Epithelial cell of prostate (primary cell): ENCODE results near the gene ZNF518A.

Experiments used
- DNase-seq: peaks from one replicate; pipeline ENCODE4 v3.0.0-alpha.2; 2011; ENCODE audit warnings: low read depth, low spot score
- H3K27ac ChIP-seq: fragments of 450-650 bp; 2 replicates; pipeline ENCODE4 v1.5.1; 2017; ENCODE audit warnings: mild to moderate bottlenecking

ZNF518A gene, protein sequence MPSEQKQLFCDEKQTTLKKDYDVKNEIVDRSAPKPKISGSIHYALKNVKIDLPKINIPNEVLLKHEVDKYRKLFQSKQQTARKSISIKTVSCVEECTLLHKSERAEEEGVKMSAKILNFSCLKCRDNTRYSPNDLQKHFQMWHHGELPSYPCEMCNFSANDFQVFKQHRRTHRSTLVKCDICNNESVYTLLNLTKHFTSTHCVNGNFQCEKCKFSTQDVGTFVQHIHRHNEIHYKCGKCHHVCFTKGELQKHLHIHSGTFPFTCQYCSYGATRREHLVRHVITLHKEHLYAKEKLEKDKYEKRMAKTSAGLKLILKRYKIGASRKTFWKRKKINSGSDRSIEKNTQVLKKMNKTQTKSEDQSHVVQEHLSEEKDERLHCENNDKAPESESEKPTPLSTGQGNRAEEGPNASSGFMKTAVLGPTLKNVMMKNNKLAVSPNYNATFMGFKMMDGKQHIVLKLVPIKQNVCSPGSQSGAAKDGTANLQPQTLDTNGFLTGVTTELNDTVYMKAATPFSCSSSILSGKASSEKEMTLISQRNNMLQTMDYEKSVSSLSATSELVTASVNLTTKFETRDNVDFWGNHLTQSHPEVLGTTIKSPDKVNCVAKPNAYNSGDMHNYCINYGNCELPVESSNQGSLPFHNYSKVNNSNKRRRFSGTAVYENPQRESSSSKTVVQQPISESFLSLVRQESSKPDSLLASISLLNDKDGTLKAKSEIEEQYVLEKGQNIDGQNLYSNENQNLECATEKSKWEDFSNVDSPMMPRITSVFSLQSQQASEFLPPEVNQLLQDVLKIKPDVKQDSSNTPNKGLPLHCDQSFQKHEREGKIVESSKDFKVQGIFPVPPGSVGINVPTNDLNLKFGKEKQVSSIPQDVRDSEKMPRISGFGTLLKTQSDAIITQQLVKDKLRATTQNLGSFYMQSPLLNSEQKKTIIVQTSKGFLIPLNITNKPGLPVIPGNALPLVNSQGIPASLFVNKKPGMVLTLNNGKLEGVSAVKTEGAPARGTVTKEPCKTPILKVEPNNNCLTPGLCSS (N-terminal part only)

DNA sequence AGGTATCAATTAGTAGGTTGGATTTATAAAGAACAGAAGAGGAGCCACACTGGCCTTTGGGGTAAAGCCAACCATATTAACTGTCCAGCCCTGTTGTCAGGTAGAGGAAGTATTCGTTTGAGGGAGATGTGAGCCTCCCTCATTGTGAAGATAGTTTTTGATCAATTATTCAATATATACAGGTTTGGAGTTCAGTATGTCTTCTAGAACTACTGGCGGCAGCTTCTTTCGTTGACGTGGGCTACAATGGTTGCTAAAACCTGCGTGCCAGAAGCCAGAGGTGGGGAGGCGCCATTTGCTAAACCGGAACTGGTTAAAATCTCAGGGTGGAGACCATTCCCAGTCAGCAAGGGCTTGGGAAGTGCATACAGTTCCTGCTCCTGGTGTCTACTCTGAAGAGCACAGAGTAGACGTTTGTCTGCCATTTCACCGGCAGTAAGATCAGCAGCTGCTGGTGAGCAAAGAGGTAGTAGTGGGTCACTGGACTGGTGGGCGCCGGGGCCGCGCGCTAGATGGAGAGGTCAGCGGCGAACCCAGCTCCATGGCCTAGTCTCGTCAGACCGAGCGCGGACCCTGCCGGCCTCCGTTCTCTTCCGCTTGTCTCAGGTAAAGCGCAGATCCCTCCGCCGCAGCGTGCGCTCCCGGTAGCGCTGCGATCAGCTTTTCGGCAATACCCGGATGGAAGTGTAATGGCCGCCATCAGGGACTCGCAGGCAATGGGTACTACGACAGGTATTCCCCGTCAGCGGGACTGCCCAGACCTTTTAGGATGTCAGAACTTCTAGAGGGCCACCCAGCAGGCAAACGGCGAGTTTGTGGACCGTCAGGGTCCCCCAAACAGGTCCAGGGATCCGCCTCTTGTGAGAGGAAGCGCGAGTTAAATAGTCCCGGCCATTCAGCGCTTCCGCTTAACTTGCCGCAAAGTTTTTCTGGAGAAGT is at the start of gene ZNF518A:
ZNF518A (plus strand) TSS at position 911 of the 939 bp plus-strand sequence. CDS start 26,026 bp downstream, outside the sequence.
- peak within 1 kb of the TSS; percentile 98 for H3K27ac ChIP-seq
- DNase-seq: peak; percentile 98

- no peak for DNase-seq
- H3K27ac ChIP-seq: no peak overlapping the region
These were observed 47.9 kb upstream of the ZNF518A start for GRCh38 chr10:96082153-96082552.

GRCh38 chr10:96082748-96083147 is 47.3 kb upstream of the ZNF518A start:
- no peak overlapping the region for H3K27ac ChIP-seq
- no peak for DNase-seq

- H3K27ac ChIP-seq: peak overlapping the region; percentile 88
- no peak for DNase-seq
These were observed 41.0 kb upstream of the ZNF518A start for GRCh38 chr10:96089116-96089515.

- peak; percentile 87 for DNase-seq
- H3K27ac ChIP-seq: peak overlapping the region; percentile 88
These were observed 40.2 kb upstream of the ZNF518A start for GRCh38 chr10:96089670-96090462.

- H3K27ac ChIP-seq: peak overlapping the region; percentile 88
- DNase-seq: no peak
These were observed 39.7 kb upstream of the ZNF518A start for GRCh38 chr10:96090463-96090800.

DNA sequence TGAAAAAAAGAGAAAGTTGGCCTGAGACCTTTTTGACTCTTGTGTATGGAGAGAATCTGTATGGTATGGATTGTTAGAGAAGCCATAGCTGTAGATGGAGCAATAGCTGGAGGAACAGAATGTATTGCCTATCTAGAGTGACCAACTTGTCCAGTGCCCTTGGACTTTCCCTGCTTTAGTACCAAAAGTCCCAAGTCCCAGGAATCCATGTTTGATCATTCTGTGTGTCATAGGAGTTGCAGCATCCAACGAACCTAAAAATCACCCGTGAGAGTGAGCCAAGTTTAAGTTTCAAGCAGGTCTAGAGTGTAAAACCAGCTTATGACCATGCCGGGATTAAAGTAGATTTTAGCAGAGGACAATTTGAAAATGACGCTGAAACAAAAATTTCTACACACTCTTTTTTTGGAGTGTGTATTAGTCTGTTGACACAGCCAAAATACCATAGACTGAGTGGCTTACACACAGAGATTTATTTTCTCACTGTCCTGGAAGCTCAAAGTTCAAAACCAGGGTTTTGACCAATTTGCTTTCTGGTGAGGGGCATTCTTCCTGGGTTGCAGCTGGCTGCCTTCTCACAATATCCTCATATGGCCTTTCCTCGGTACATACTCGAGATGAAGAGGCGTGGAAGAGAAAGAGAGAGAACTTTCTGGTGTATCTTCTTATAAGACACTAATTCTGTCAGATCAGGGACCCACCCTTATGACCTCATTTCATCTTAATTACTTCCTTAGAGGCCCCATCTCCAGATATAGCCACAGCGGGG is 36.9 kb upstream of the ZNF518A start:
- DNase-seq: no peak
- H3K27ac ChIP-seq: no peak overlapping the region

GRCh38 chr10:96093948-96094347 is 36.1 kb upstream of the ZNF518A start:
- no peak overlapping the region for H3K27ac ChIP-seq
- DNase-seq: no peak

GRCh38 chr10:96096958-96097357 is 33.1 kb upstream of the ZNF518A start:
- no peak for DNase-seq
- no peak overlapping the region for H3K27ac ChIP-seq

- no peak for DNase-seq
These were observed 32.2 kb upstream of the ZNF518A start for GRCh38 chr10:96097865-96098264.

DNA sequence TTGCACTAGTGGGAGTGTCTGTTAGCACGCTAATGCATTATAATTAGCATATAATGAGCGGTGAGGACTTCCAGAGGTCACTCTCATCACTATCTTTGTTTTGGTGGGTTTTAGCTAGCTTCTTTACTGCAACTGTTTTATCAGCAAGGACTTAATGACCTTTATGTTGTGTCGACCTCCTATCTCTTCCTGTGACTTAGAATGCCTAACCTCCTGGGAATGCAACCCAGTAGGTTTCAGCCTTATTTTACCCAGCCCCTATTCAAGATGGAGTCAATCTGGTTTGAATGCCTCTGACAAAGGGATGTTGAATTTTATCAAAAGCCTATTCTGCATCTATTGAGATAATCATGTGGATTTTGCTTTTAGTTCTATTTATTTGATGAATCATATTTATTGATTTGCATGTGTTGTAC is 22.5 kb upstream of the ZNF518A start:
- H3K27ac ChIP-seq: no peak overlapping the region
- no peak for DNase-seq

More at GRCh38 chr10:96097865-96098264, 32.2 kb upstream of the ZNF518A start:
- H3K27ac ChIP-seq: no peak overlapping the region

DNA sequence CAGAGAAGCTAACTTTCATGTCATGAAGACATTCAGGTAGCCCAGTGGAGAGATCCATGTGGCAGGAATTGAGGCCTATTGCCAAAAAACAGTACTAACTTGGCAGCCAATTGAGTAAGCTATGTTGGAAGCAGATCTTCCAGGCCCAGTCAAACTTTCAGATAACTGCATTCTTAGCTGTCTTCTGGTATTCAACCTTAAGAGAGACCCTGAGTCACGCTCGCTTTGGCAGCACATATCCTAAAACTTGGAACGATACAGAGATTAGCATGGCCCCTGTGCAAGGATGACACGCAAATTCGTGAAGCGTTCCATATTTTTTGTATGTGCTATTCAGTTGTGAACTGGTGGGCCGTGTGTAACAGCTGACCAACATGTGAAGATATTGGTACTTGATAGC is 17.6 kb upstream of the ZNF518A start:
- H3K27ac ChIP-seq: no peak overlapping the region
- DNase-seq: no peak

DNA sequence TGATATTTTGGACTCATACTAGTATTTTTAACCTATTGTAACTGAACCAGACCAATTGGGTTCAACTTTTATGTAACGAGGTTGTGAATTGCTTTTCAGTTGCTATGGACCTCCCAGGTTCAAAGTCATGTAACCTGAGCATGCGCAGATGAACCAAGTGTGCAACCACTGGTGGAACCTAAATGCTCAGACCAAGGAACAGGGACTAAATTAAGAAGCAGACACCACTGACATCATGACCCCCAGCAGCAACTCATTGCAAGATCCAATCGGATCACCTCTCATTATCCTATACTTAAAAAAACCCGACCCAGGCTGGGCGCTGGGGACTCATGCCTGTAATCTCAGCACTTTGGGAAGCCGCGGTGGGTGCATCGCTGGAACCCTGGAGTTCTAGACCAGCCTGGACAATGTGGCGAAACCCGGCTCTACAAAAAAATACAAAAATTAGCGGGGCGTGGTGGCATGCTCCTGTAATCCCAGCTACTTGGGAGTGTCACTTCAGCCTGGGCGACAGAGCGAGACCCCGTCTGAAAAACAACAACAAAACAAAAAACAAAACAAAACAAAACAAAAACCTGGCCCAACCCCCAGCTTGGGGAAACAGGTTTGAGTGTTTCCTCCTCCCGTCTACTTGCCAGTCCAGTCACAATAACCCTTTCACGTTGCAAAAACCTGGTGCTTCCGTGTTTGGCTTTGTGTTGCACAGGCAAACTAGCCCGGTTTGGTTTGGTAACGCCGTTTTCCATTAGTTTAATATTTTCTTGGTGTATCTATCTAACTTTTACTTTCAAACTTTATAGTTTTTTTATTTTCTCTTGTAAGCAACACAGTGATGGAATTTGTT is 11.3 kb upstream of the ZNF518A start:
- DNase-seq: no peak
- H3K27ac ChIP-seq: no peak overlapping the region

DNA sequence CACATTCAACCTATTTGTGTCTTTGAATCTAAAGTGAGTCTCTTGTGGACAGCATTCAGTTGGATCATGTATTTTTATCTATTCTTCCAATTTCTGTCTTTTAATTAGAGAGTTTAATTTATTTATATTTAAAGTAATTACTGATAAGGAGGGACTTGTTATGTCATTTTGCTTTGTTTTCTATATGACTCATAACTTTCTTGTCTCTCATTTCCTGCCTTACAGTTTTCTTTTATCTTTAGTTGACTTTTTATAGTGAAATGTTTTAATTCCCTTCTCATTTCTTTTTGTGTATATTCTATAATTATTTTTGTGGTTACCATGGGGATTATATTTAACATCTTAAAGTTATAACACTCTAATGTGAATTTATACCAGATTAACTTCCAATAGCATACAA is 7.3 kb upstream of the ZNF518A start:
- no peak for DNase-seq
- H3K27ac ChIP-seq: no peak overlapping the region

DNA sequence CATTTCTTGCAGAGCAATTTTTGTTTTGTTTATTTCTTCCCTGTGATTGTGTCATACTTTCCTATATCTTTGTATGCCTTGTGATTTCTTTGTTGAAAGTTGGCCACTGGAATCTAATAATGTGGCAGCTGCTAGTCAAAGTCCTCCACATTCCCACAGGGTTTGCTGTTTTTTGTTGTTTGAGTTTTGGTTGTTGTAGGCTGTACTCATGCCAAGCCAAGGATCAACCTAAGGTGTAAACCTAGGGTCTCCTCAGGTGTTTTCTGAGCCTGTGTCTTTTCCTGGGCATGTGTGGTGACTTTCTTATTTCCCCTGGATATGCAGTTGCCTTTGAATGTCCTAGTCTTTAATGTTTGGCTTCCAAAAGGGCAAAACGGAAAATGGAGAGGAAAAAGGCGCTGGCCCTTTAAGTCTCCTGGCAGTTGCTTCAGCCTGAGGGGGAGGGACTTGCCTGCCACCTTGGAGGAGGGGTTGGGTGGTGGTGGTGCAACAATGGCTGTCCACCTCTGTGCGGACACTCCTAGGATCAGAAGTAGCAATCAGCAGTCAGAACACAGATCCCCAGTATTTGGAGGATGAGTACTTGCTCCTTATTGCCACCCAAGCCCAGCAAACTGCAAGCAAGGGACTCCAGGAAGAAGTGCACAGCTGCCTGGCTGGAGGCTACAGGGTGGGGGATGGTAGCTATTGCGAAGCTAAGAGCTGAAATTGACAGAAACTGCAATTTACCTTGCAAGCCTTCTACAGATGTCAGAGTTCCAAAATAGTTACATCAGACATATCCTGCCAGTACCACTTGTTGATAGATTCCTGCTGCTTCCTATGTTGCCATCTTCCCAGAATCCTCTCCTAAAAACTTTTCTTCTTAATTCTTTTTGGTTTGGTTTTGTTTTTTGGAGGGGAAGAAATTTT is 5.6 kb upstream of the ZNF518A start:
- H3K27ac ChIP-seq: peak overlapping the region; percentile 72
- DNase-seq: no peak

GRCh38 chr10:96125142-96125515 is 5.0 kb upstream of the ZNF518A start:
- H3K27ac ChIP-seq: peak overlapping the region; percentile 72
- no peak for DNase-seq
